ENCODE results near the gene TMEM53. TPM values are rescaled to one million over a fixed set of nuclear protein-coding genes. Genes with fewer than 3 reads are reported as not detected.

TMEM53 gene
- total RNA-seq, 1 donor from 2014 or later = 6.1 TPM

GRCh38 chr1:44651069-44651468 lies 23.2 kb downstream of the TMEM53 start:
- no peak for TF ChIP-seq CTCF (IDR thresholded peaks at IDR 0.05; ENCODE audit: insufficient read depth, low read length, severe bottlenecking)
- no peaks in the 10 kb centered on the region for H3K27me3 ChIP-seq (ENCODE audit: control insufficient read depth, insufficient read depth, low read length)
- peaks cover 12% of the 10 kb centered on the region for H3K36me3 ChIP-seq (ENCODE audit: control insufficient read depth, insufficient read depth, low read length)
- H3K4me3 ChIP-seq (ENCODE audit: low read depth, low read length) = no peak overlapping the region
- DNase-seq (ENCODE audit: low read depth) = no peak
- FAIRE-seq = peak; percentile 7

- Histone ChIP-seq H3K36me3 (ENCODE audit: control insufficient read depth, insufficient read depth, low read length) (peaks cover 16% of the 10 kb centered on the region), H3K4me3 (ENCODE audit: low read depth, low read length) (no peak overlapping the region), H3K27me3 (ENCODE audit: control insufficient read depth, insufficient read depth, low read length) (no peaks in the 10 kb centered on the region)
- no peak for TF ChIP-seq CTCF (IDR thresholded peaks at IDR 0.05; ENCODE audit: insufficient read depth, low read length, severe bottlenecking)
- DNase-seq (ENCODE audit: low read depth) (no peak), FAIRE-seq (no peak)
Measured at GRCh38 chr1:44650159-44650831, 24.0 kb downstream of the TMEM53 start.

- FAIRE-seq (no peak), DNase-seq (ENCODE audit: low read depth) (no peak)
- H3K4me3 ChIP-seq (ENCODE audit: low read depth, low read length) = no peak overlapping the region
- TF ChIP-seq CTCF (IDR thresholded peaks at IDR 0.05; ENCODE audit: insufficient read depth, low read length, severe bottlenecking) = no peak
- no peaks in the 10 kb centered on the region for H3K27me3 ChIP-seq (ENCODE audit: control insufficient read depth, insufficient read depth, low read length)
- H3K36me3 ChIP-seq (ENCODE audit: control insufficient read depth, insufficient read depth, low read length) = peaks cover 20% of the 10 kb centered on the region
Measured at GRCh38 chr1:44649788-44650158, 24.5 kb downstream of the TMEM53 start.

- peaks cover 22% of the 10 kb centered on the region for H3K36me3 ChIP-seq (ENCODE audit: control insufficient read depth, insufficient read depth, low read length)
- FAIRE-seq (peak; percentile 13), DNase-seq (ENCODE audit: low read depth) (no peak)
- no peak overlapping the region for H3K4me3 ChIP-seq (ENCODE audit: low read depth, low read length)
- H3K27me3 ChIP-seq (ENCODE audit: control insufficient read depth, insufficient read depth, low read length) = no peaks in the 10 kb centered on the region
- TF ChIP-seq CTCF (IDR thresholded peaks at IDR 0.05; ENCODE audit: insufficient read depth, low read length, severe bottlenecking) = no peak
Measured at GRCh38 chr1:44648529-44649250, 25.6 kb downstream of the TMEM53 start.

- Histone ChIP-seq H3K4me3 (ENCODE audit: low read depth, low read length) (no peak overlapping the region), H3K27me3 (ENCODE audit: control insufficient read depth, insufficient read depth, low read length) (no peaks in the 10 kb centered on the region), H3K36me3 (ENCODE audit: control insufficient read depth, insufficient read depth, low read length) (peaks cover 24% of the 10 kb centered on the region)
- FAIRE-seq = no peak
- no peak for DNase-seq (ENCODE audit: low read depth)
- no peak for TF ChIP-seq CTCF (IDR thresholded peaks at IDR 0.05; ENCODE audit: insufficient read depth, low read length, severe bottlenecking)
Measured at GRCh38 chr1:44647896-44648295, 26.4 kb downstream of the TMEM53 start.

All from bronchial epithelial cell (primary cell).